Uterus (tissue), 4 donors: ENCODE results near the gene KCTD6. TPM values are rescaled to one million over a fixed set of nuclear protein-coding genes. Genes with fewer than 3 reads are reported as not detected.

Experiments used
- DNase-seq, 2 donors: peaks; one replicate each; pipeline ENCODE4 v3.0.0-alpha.2; 2019 to 2020
- H3K27ac ChIP-seq, 2 donors: fragments of 200-600 bp; sonication (generic); 1 replicate in 1 of 2; 2 replicates in 1 of 2; pipeline ENCODE4 v1.5.1; 2016 to 2018
- H3K27me3 ChIP-seq, 2 donors: fragments of 200-600 bp; sonication (generic); one replicate each; pipeline ENCODE4 v1.5.1; 2018 to 2019; ENCODE audit warnings: control low read depth in 1 of 2
- H3K36me3 ChIP-seq, 2 donors: fragments of 200-600 bp; sonication (generic); one replicate each; pipeline ENCODE4 v1.5.1; 2019; ENCODE audit warnings: control low read depth in 1 of 2
- H3K4me1 ChIP-seq, 2 donors: fragments of 200-600 bp; sonication (generic); one replicate each; pipeline ENCODE4 v1.5.1; 2018 to 2019; ENCODE audit warnings: control low read depth in 1 of 2
- H3K4me3 ChIP-seq, 2 donors: fragments of 200-600 bp; sonication (generic); 1 replicate in 1 of 2; 2 replicates in 1 of 2; pipeline ENCODE4 v1.5.1; 2018 to 2019; ENCODE audit warnings: mild to moderate bottlenecking in 1 of 2
- H3K9me3 ChIP-seq, 2 donors: fragments of 200-600 bp; sonication (generic); one replicate each; pipeline ENCODE4 v1.5.1; 2019; ENCODE audit warnings: control low read depth in 1 of 2
- CTCF ChIP-seq, 4 experiments: fragments of 200-600 bp in 2 of 4; fragments of 450-650 bp in 2 of 4; sonication (generic) in 2 of 4; IDR thresholded peaks; one replicate each; pipeline ENCODE4 v1.5.1; 2016 to 2019; ENCODE audit warnings: antibody characterized with exemption in 4 of 4, mild to moderate bottlenecking in 2 of 4, moderate library complexity in 1 of 4
- POLR2A ChIP-seq, 2 donors: fragments of 450-650 bp; IDR thresholded peaks; one replicate each; pipeline ENCODE4 v1.6.1; 2016; ENCODE audit warnings: antibody characterized with exemption in 2 of 2, mild to moderate bottlenecking in 1 of 2, moderate library complexity in 1 of 2
- intact Hi-C: fragments of 100-400 bp; cut with DNase I; formaldehyde crosslinking; loops from one replicate; pipeline ENCODE4 v1.15.1; 2023; ENCODE audit warnings: low total_unique reads
- total RNA-seq, 4 donors: library from RNA; depleted of rRNA in 3 of 4; stranded (reverse); fragments of >200 nt in 3 of 4; gene quantifications; one replicate each; pipeline versions ENCODE4 v1.1.0 to v1.2.4, GENCODE V29; 2014 to 2023
- donor health status: DM: yes; HTN: yes; CAD: no.

The KCTD6 gene
- total RNA-seq, 4 donors from 2014 or later = 21.0 to 27.4 (median 24.3) TPM

- H3K27ac ChIP-seq = peak overlapping the region; percentile 19 to 28
- intact Hi-C loops = no loop called here
These were observed 28.5 kb upstream of the KCTD6 start for GRCh38 chr3:58463181-58463941.

GRCh38 chr3:58463942-58464271, 28.0 kb upstream of the KCTD6 start:
- no peak for DNase-seq
- TF ChIP-seq CTCF (IDR thresholded peaks at IDR 0.05) (no peak), POLR2A (IDR thresholded peaks at IDR 0.05) (no peak)
- intact Hi-C loops = no loop called here
- H3K36me3 ChIP-seq = no peaks in the 10 kb centered on the region
- no peaks in the 10 kb centered on the region for H3K9me3 ChIP-seq
- no peaks in the 10 kb centered on the region for H3K27me3 ChIP-seq
- H3K27ac ChIP-seq = peak overlapping the region in 1 of 2 donors; percentile 28
- H3K4me1 ChIP-seq = no peaks in the 10 kb centered on the region
- no peak overlapping the region for H3K4me3 ChIP-seq

More at GRCh38 chr3:58463181-58463941, 28.5 kb upstream of the KCTD6 start:
- TF ChIP-seq CTCF (IDR thresholded peaks at IDR 0.05) = peak; percentile 60 to 81 (median 66)
- no peak for TF ChIP-seq POLR2A (IDR thresholded peaks at IDR 0.05)
- Histone ChIP-seq H3K27me3 (no peaks in the 10 kb centered on the region), H3K4me3 (peak overlapping the region; percentile 3 to 9), H3K4me1 (no peaks in the 10 kb centered on the region), H3K36me3 (no peaks in the 10 kb centered on the region), H3K9me3 (no peaks in the 10 kb centered on the region)
- DNase-seq = peak; percentile 60 to 75

GRCh38 chr3:58464866-58465265, 27.0 kb upstream of the KCTD6 start:
- Histone ChIP-seq H3K27ac (no peak overlapping the region), H3K27me3 (no peaks in the 10 kb centered on the region), H3K4me3 (no peak overlapping the region), H3K36me3 (no peaks in the 10 kb centered on the region), H3K4me1 (no peaks in the 10 kb centered on the region), H3K9me3 (no peaks in the 10 kb centered on the region)
- no peak for DNase-seq
- intact Hi-C loops = no loop called here
- TF ChIP-seq POLR2A (IDR thresholded peaks at IDR 0.05) (no peak), CTCF (IDR thresholded peaks at IDR 0.05) (no peak)

- Histone ChIP-seq H3K27me3 (no peaks in the 10 kb centered on the region), H3K4me3 (no peak overlapping the region), H3K9me3 (no peaks in the 10 kb centered on the region), H3K4me1 (no peaks in the 10 kb centered on the region), H3K36me3 (no peaks in the 10 kb centered on the region), H3K27ac (peak overlapping the region in 1 of 2 donors; percentile 10)
- intact Hi-C loops = no loop called here
- no peak for DNase-seq
- TF ChIP-seq POLR2A (IDR thresholded peaks at IDR 0.05) (no peak), CTCF (IDR thresholded peaks at IDR 0.05) (no peak)
These were observed 24.9 kb upstream of the KCTD6 start for GRCh38 chr3:58466899-58467563.

- TF ChIP-seq POLR2A (IDR thresholded peaks at IDR 0.05) (no peak), CTCF (IDR thresholded peaks at IDR 0.05) (no peak)
- intact Hi-C loops = no loop called here
- H3K9me3 ChIP-seq = no peaks in the 10 kb centered on the region
- no peak overlapping the region for H3K4me3 ChIP-seq
- no peaks in the 10 kb centered on the region for H3K36me3 ChIP-seq
- peak overlapping the region in 1 of 2 donors; percentile 3 for H3K27ac ChIP-seq
- no peak for DNase-seq
- no peaks in the 10 kb centered on the region for H3K4me1 ChIP-seq
- no peaks in the 10 kb centered on the region for H3K27me3 ChIP-seq
These were observed 22.8 kb upstream of the KCTD6 start for GRCh38 chr3:58469096-58469495.
